Measurements from ENCODE around the gene UST.

The UST gene

DNA sequence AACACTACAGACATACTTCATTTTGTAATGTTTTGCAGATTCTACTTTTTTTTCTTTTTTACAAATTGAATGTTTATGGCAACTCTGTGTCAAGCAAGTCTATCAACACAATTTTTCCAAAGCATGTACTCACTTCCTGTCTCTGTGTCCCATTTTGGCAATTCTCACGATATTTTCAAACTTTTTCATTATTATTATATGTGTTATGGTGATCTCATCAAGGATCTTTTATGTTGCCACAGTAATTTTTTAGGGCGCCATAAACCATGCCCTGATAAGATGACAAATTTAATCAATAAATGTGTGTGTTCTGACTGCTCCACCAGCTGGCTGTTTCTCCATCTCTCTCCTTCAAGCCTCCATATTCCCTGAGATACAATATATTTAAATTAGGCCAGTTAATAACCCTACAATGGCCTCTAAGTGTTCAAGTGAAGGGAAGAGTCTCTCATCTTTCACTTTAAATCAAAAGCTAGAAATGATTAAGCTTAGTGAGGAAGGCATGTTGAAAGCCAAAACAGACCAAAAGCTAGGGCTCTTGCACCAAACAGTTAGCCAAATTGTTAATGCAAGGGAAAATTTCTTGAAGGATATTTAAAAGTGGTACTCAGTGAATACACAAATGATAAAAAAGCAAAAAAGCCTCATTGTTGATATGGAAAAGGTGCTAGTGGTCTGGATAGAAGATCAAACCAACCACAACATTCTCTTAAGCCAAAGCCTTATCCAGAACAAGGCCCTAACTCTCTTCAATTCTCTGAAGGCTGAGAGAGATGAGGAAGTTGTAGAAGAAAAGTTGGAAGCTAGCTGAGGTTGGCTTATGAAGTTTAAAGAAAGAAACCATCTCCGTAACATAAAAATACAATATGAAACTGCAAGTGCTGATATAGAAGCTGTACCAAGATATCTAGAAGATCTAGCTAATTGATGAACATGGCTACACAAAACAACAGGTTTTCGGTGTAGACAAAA, 376.3 kb downstream of the UST start:
- no peak overlapping the region for H3K4me3 ChIP-seq (ENCODE audit: low read depth, low read length)
- no peak for DNase-seq (ENCODE audit: low read depth)
- no peak for TF ChIP-seq CTCF (conservative IDR thresholded peaks at IDR 0.05; ENCODE audit: low read depth, low read length)

DNA sequence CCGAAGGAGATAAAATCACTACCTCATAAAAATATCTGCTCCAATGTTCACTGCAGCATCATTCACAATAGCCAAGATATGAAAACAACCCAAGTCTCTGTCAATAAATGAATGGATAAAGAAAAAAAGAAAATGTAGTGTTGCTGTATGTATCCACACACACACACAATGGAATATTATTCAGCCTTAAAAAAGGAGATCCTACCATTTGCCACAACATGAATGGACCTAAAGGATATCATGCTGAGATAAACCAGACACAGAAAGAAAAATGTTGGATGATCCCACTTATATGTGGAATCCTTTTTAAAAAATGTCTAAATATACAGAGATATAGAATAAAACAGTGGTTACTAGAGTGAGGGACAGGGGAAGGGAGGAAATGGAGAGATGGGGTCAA, 378.5 kb downstream of the UST start:
- no peak overlapping the region for H3K4me3 ChIP-seq (ENCODE audit: low read depth, low read length)
- no peak for DNase-seq (ENCODE audit: low read depth)
- TF ChIP-seq CTCF (conservative IDR thresholded peaks at IDR 0.05; ENCODE audit: low read depth, low read length): no peak
